Neuronal stem cell (in vitro differentiated cells): ENCODE measurements around the gene DOCK4.

Source experiments
- DNase-seq: peaks from one replicate; pipeline ENCODE4 v3.0.0-alpha.2; 2013; ENCODE audit warnings: low spot score
- H2AFZ ChIP-seq: one replicate; pipeline ENCODE4 v1.6.1; 2013; ENCODE audit warnings: mild to moderate bottlenecking, low read length, inconsistent platforms
- H2AK5ac ChIP-seq: 2 replicates; pipeline ENCODE4 v1.6.1; 2013; ENCODE audit warnings: low read depth, mild to moderate bottlenecking, inconsistent platforms, low read length, moderate library complexity, mixed read lengths
- H2BK120ac ChIP-seq: 2 replicates; pipeline ENCODE4 v1.6.1; 2013; ENCODE audit warnings: low read depth, mild to moderate bottlenecking, inconsistent platforms, low read length, moderate library complexity, mixed read lengths
- H2BK12ac ChIP-seq: one replicate; pipeline ENCODE4 v1.6.1; 2013; ENCODE audit warnings: low read length, inconsistent platforms
- H2BK15ac ChIP-seq: 2 replicates; pipeline ENCODE4 v1.6.1; 2013; ENCODE audit warnings: mild to moderate bottlenecking, low read length, inconsistent platforms, mixed read lengths
- H2BK5ac ChIP-seq: one replicate; pipeline ENCODE4 v1.6.1; 2013; ENCODE audit warnings: inconsistent platforms, mild to moderate bottlenecking, low read length, moderate library complexity
- H3K14ac ChIP-seq: one replicate; pipeline ENCODE4 v1.6.1; 2013; ENCODE audit warnings: low read length, inconsistent platforms
- H3K18ac ChIP-seq: 2 replicates; pipeline ENCODE4 v1.6.1; 2013; ENCODE audit warnings: low read length, inconsistent platforms
- H3K23ac ChIP-seq: 2 replicates; pipeline ENCODE4 v1.6.1; 2013; ENCODE audit warnings: low read depth, mild to moderate bottlenecking, mixed read lengths, low read length, inconsistent platforms; ENCODE audit not compliant: poor library complexity
- H3K27ac ChIP-seq: replicated peaks from 3 replicates; pipeline ENCODE4 v1.5.1; 2013; ENCODE audit warnings: low read length, inconsistent platforms
- H3K27me3 ChIP-seq, 3 experiments: 2 replicates each; pipeline ENCODE4 v1.6.1; 2013; ENCODE audit warnings: low read length in 3 of 3, mild to moderate bottlenecking in 2 of 3, inconsistent platforms in 1 of 3, low read depth in 1 of 3, mixed read lengths in 1 of 3, moderate library complexity in 1 of 3; ENCODE audit not compliant: control insufficient read depth in 3 of 3, insufficient read depth in 3 of 3
- H3K36me3 ChIP-seq, 2 donors: replicated peaks in 1 of 2; 2 replicates each; pipeline ENCODE4 v1.6.1; 2013; ENCODE audit warnings: low read length in 2 of 2; ENCODE audit not compliant: control insufficient read depth in 2 of 2, insufficient read depth in 2 of 2
- H3K4ac ChIP-seq: 2 replicates; pipeline ENCODE4 v1.6.1; 2013; ENCODE audit warnings: inconsistent platforms, mild to moderate bottlenecking, low read length, moderate library complexity
- H3K4me1 ChIP-seq, 2 donors: 1 replicate in 1 of 2; 2 replicates in 1 of 2; pipeline ENCODE4 v1.6.1; 2013; ENCODE audit warnings: low read length in 2 of 2, low read depth in 1 of 2; ENCODE audit not compliant: control insufficient read depth in 2 of 2, insufficient read depth in 1 of 2
- H3K4me2 ChIP-seq: one replicate; pipeline ENCODE4 v1.6.1; 2013; ENCODE audit warnings: mild to moderate bottlenecking, low read length, inconsistent platforms; ENCODE audit not compliant: insufficient read depth, poor library complexity, severe bottlenecking
- H3K4me3 ChIP-seq, 2 donors: 2 replicates each; pipeline ENCODE4 v1.5.1; 2013; ENCODE audit warnings: low read length in 2 of 2, mild to moderate bottlenecking in 2 of 2, inconsistent platforms in 1 of 2, moderate library complexity in 1 of 2
- H3K79me1 ChIP-seq: one replicate; pipeline ENCODE4 v1.6.1; 2013; ENCODE audit warnings: low read depth, mild to moderate bottlenecking, inconsistent platforms, low read length, moderate library complexity
- H3K9ac ChIP-seq: one replicate; pipeline ENCODE4 v1.6.1; 2013; ENCODE audit warnings: mild to moderate bottlenecking, low read depth, low read length, inconsistent platforms; ENCODE audit not compliant: poor library complexity
- H3K9me3 ChIP-seq, 2 donors: replicated peaks in 1 of 2; 2 replicates each; pipeline versions ENCODE3 to v1.6.1; 2013; ENCODE audit warnings: low read length in 2 of 2, mild to moderate bottlenecking in 2 of 2, inconsistent platforms in 1 of 2, low read depth in 1 of 2, mixed read lengths in 1 of 2, moderate library complexity in 1 of 2; ENCODE audit not compliant: control insufficient read depth in 2 of 2, insufficient read depth in 1 of 2
- H4K8ac ChIP-seq: one replicate; pipeline ENCODE4 v1.6.1; 2013; ENCODE audit warnings: low read depth, mild to moderate bottlenecking, inconsistent platforms, low read length, moderate library complexity
- H4K91ac ChIP-seq: one replicate; pipeline ENCODE4 v1.6.1; 2013; ENCODE audit warnings: low read length, low read depth, mild to moderate bottlenecking, inconsistent platforms; ENCODE audit not compliant: poor library complexity
- WGBS, 2 donors: extraction: QIAGEN DNeasy Blood & Tissue Kit; methylation state at CpG; one replicate each; pipeline ENCODE4 v1.1.7; 2013; ENCODE audit warnings: missing lambda C conversion rate in 2 of 2, mixed read lengths in 1 of 2; ENCODE audit not compliant: insufficient read length in 2 of 2, insufficient replicate concordance in 1 of 2; ENCODE audit errors: extremely low coverage in 2 of 2; 5-methylcytosine and 5-hydroxymethylcytosine counted together

DOCK4 gene

DNA sequence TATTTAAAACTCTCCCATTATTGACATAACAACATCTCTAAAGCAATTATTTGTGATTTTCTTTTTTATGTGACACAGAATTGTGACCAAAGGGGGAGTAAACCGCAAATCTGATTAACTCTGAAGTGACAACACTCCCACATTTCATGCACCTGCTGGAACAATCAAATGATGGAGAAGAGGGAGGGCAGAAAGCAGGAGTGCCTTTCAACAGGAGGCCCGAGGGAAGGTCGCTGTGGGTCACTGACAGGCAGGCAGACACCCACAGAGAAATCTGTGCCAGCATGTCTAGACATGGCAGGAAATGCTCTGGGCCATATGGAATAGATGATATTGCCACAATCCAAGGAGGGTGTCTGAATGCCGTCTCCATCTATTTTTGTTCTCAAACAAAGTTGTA is 247.3 kb downstream of the DOCK4 start:
- Histone ChIP-seq H3K18ac (no peak overlapping the region), H3K27me3 (no peaks in the 10 kb centered on the region), H4K91ac (no peak overlapping the region), H3K9ac (no peak overlapping the region), H3K14ac (no peak overlapping the region), H2BK15ac (no peak overlapping the region), H3K4me2 (no peak overlapping the region), H2AFZ (no peak overlapping the region), H3K4me1 (peaks cover 7 to 11% of the 10 kb centered on the region in 2 donors), H2AK5ac (no peak overlapping the region), H3K27ac (no peak overlapping the region), H3K9me3 (peaks cover 0 to 3% of the 10 kb centered on the region in 2 donors), H3K23ac (no peak overlapping the region), H2BK120ac (no peak overlapping the region), H3K4ac (no peak overlapping the region), H4K8ac (no peak overlapping the region), H2BK12ac (no peak overlapping the region), H3K4me3 (no peak overlapping the region), H3K36me3 (no peaks in the 10 kb centered on the region), H3K79me1 (no peaks in the 10 kb centered on the region), H2BK5ac (no peak overlapping the region)
- WGBS, 2 donors: no CpG with 5 or more reads among the region's 4 CpGs
- no peak for DNase-seq

DNA sequence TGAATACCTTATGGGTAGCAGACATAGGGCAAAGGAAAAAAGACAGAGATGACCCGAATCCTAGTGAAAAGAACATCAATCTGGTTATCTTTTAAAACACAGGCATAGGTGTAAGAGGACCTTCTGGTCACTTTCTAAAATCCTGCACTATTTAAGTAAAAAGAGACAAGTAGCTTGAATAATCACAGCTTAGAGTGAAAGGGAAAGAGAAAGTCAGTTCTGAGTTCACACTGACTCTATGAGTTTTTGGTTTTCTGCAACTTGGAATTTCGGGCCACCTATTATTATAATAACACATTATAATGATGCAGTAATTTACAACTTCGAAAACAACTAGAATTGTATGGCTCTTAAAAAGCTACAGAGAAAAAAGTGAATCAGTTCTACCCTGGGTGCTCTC is 247.8 kb downstream of the DOCK4 start:
- Histone ChIP-seq H3K4me2 (no peak overlapping the region), H2AFZ (no peak overlapping the region), H3K14ac (no peak overlapping the region), H3K27ac (no peak overlapping the region), H2BK12ac (no peak overlapping the region), H3K79me1 (no peaks in the 10 kb centered on the region), H2AK5ac (no peak overlapping the region), H3K9me3 (peaks cover 0 to 3% of the 10 kb centered on the region in 2 donors), H4K8ac (no peak overlapping the region), H2BK15ac (no peak overlapping the region), H3K4me1 (peaks cover 7 to 11% of the 10 kb centered on the region in 2 donors), H4K91ac (no peak overlapping the region), H3K18ac (no peak overlapping the region), H2BK120ac (no peak overlapping the region), H3K23ac (no peak overlapping the region), H3K9ac (no peak overlapping the region), H3K36me3 (no peaks in the 10 kb centered on the region), H3K4me3 (no peak overlapping the region), H3K4ac (no peak overlapping the region), H2BK5ac (no peak overlapping the region), H3K27me3 (no peaks in the 10 kb centered on the region)
- no peak for DNase-seq
- WGBS, 2 donors: no CpG with 5 or more reads among the region's 3 CpGs

DNA sequence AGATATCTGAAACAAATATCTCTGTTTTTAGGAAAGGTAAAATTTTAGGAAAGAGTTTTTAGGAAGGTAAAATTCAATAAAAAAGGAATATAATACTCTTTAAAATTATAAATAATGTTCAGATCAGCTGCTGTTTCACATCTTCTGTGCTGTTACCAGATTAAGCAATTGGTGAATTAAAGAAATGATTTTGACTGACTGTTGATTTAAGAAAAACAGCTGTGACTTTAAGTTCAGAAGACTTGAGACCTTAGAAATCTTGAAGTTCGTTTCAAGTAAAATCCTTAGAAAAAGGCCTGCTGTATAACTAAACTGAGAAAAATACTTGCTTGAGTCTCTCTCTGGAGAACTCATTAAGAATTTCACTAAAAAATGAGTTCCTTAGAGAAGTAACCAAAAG is 250.6 kb downstream of the DOCK4 start:
- H2AFZ ChIP-seq: no peak overlapping the region
- H3K27ac ChIP-seq: no peak overlapping the region
- no peak overlapping the region for H4K8ac ChIP-seq
- H3K27me3 ChIP-seq: no peaks in the 10 kb centered on the region
- H2AK5ac ChIP-seq: no peak overlapping the region
- no peak overlapping the region for H2BK5ac ChIP-seq
- H3K18ac ChIP-seq: no peak overlapping the region
- no peak for DNase-seq
- H3K36me3 ChIP-seq: no peaks in the 10 kb centered on the region
- H3K4ac ChIP-seq: no peak overlapping the region
- H3K23ac ChIP-seq: no peak overlapping the region
- no peaks in the 10 kb centered on the region for H3K9me3 ChIP-seq
- H2BK15ac ChIP-seq: no peak overlapping the region
- H2BK12ac ChIP-seq: no peak overlapping the region
- no peak overlapping the region for H3K4me2 ChIP-seq
- H3K9ac ChIP-seq: no peak overlapping the region
- H3K4me3 ChIP-seq: no peak overlapping the region
- no peaks in the 10 kb centered on the region for H3K79me1 ChIP-seq
- H2BK120ac ChIP-seq: no peak overlapping the region
- H3K4me1 ChIP-seq: peaks cover 7 to 11% of the 10 kb centered on the region in 2 donors
- no peak overlapping the region for H3K14ac ChIP-seq
- no CpG with 5 or more reads among the region's 1 CpG for WGBS, 2 donors
- no peak overlapping the region for H4K91ac ChIP-seq

DNA sequence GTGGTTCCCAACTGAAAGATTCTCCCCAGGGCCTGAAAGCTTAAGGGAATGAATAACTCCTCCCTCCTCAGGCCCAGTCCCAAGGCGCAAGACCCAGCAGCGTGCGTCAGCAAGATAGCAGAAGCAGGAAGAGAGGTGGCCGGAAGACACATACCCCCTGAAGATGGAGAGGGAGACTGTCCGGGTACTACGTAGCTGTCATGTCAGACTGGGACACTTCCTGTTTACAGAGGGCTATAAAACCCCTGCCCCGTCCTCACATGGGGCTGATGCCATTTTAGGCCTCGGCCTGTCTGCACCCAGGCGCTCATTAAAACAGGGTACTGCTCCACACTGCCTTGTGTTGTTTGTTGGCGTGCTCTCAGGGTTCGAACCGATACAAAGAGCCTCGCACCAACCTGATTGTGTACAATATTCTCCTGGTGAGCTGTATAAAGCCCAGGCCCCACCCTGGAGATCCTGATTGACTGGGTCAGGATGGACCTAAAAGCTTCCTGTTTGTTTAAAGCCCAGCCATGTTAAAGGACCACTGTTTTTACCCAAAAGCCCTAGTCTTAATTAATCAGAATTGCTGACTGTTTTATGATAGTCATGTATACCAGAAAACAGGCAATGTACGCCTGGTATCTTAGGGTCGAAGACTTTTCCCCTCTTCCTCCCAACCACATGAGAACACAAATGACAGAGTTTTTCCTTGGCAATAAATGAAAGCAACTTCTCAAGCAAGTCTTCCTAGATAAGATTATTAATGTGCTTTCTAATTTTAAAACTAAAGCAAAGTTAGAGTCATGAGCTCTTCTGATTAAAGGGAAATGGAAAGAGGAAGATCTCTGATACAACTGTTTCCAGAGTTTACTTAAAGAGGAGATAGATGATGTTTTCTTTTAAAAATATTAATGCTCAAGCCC is 251.5 kb downstream of the DOCK4 start:
- no CpG with 5 or more reads among the region's 15 CpGs for WGBS, 2 donors
- Histone ChIP-seq H3K4me1 (peaks cover 7 to 11% of the 10 kb centered on the region in 2 donors), H3K27ac (no peak overlapping the region), H3K36me3 (no peaks in the 10 kb centered on the region), H4K8ac (no peak overlapping the region), H2AK5ac (no peak overlapping the region), H3K23ac (no peak overlapping the region), H3K79me1 (no peaks in the 10 kb centered on the region), H3K4me3 (no peak overlapping the region), H3K9ac (no peak overlapping the region), H2AFZ (no peak overlapping the region), H4K91ac (no peak overlapping the region), H3K9me3 (no peaks in the 10 kb centered on the region), H2BK5ac (no peak overlapping the region), H3K18ac (peak overlapping the region; percentile 25), H2BK120ac (no peak overlapping the region), H3K4me2 (no peak overlapping the region), H3K14ac (no peak overlapping the region), H3K27me3 (no peaks in the 10 kb centered on the region), H2BK15ac (peak overlapping the region; percentile 47), H2BK12ac (no peak overlapping the region), H3K4ac (no peak overlapping the region)
- no peak for DNase-seq
